GM23248 (cell line): ENCODE results near the gene SEPTIN2. TPM values are rescaled to one million over a fixed set of nuclear protein-coding genes. Genes with fewer than 3 reads are reported as not detected.
A peak's percentile ranks its signal among the peaks of the same experiment; 100 is the strongest.

Source experiments
- DNase-seq: peaks from one replicate; pipeline ENCODE4 v3.0.0-alpha.2; 2015
- H2AFZ ChIP-seq: fragments of 200-600 bp; sonication (generic); 2 replicates; pipeline ENCODE4 v1.6.1; 2016; ENCODE audit warnings: antibody characterized with exemption
- H3F3A ChIP-seq: fragments of 200-600 bp; sonication (generic); 2 replicates; pipeline ENCODE4 v1.6.1; 2016; ENCODE audit warnings: mild to moderate bottlenecking, antibody characterized with exemption, mixed run types; ENCODE audit not compliant: insufficient read depth
- H3K27ac ChIP-seq: fragments of 200-600 bp; sonication (generic); 2 replicates; pipeline ENCODE4 v1.5.1; 2016; ENCODE audit warnings: mild to moderate bottlenecking
- H3K27me3 ChIP-seq: fragments of 200-600 bp; sonication (generic); replicated peaks from 2 replicates; pipeline ENCODE4 v1.6.1; 2016; ENCODE audit warnings: mild to moderate bottlenecking; ENCODE audit not compliant: insufficient read depth
- H3K36me3 ChIP-seq: fragments of 200-600 bp; sonication (generic); 2 replicates; pipeline ENCODE4 v1.6.1; 2016; ENCODE audit warnings: low read depth, mild to moderate bottlenecking
- H3K4me1 ChIP-seq: fragments of 200-600 bp; sonication (generic); 2 replicates; pipeline ENCODE4 v1.6.1; 2016; ENCODE audit warnings: mild to moderate bottlenecking; ENCODE audit not compliant: insufficient read depth
- H3K4me2 ChIP-seq: fragments of 200-600 bp; sonication (generic); one replicate; pipeline ENCODE4 v1.6.1; 2016; ENCODE audit warnings: mild to moderate bottlenecking; ENCODE audit not compliant: unreplicated experiment
- H3K4me3 ChIP-seq: fragments of 200-600 bp; sonication (generic); 2 replicates; pipeline ENCODE4 v1.5.1; 2016; ENCODE audit warnings: mild to moderate bottlenecking
- H3K79me2 ChIP-seq: fragments of 200-600 bp; sonication (generic); 2 replicates; pipeline ENCODE4 v1.6.1; 2016; ENCODE audit warnings: mild to moderate bottlenecking; ENCODE audit not compliant: insufficient read depth
- H3K9ac ChIP-seq: fragments of 200-600 bp; sonication (generic); 2 replicates; pipeline ENCODE4 v1.6.1; 2016; ENCODE audit warnings: mild to moderate bottlenecking
- H3K9me2 ChIP-seq: fragments of 200-600 bp; sonication (generic); 2 replicates; pipeline ENCODE4 v1.6.1; 2016; ENCODE audit warnings: mixed run types, mild to moderate bottlenecking, moderate library complexity; ENCODE audit not compliant: insufficient read depth
- H3K9me3 ChIP-seq: fragments of 200-600 bp; sonication (generic); one replicate; pipeline ENCODE4 v1.6.1; 2017; ENCODE audit warnings: low read depth
- H4K20me1 ChIP-seq: fragments of 200-600 bp; sonication (generic); 2 replicates; pipeline ENCODE4 v1.6.0; 2016; ENCODE audit not compliant: insufficient read depth
- EZH2 ChIP-seq: fragments of 200-600 bp; sonication (generic); IDR thresholded peaks from 2 replicates; pipeline ENCODE4 v1.6.1; 2018; ENCODE audit warnings: antibody characterized with exemption, mild to moderate bottlenecking; ENCODE audit not compliant: insufficient read depth, poor library complexity, severe bottlenecking
- EZH2phosphoT487 ChIP-seq: fragments of 200-600 bp; sonication (generic); IDR thresholded peaks from 2 replicates; pipeline ENCODE4 v1.6.1; 2018; ENCODE audit warnings: antibody characterized with exemption, moderate library complexity, mild to moderate bottlenecking, low read depth; ENCODE audit not compliant: insufficient read depth
- WGBS, 2 experiments: methylation state at CpG; one replicate each; pipeline ENCODE4 v1.1.6; 2015 to 2017; ENCODE audit warnings: low lambda C conversion rate in 2 of 2, low coverage in 1 of 2; ENCODE audit errors: missing lambda C conversion rate in 2 of 2; 5-methylcytosine and 5-hydroxymethylcytosine counted together
- in situ Hi-C: fragments of 300-500 bp; cut with MboI; formaldehyde crosslinking; loops from 2 replicates; pipeline ENCODE4 v1.15.0; 2020
- polyA plus RNA-seq: library from polyadenylated mRNA; unstranded; fragments of >200 nt; fragmentation: Nextera tagmentation; extraction: Ambion mirVana; gene quantifications from 2 replicates; pipeline ENCODE4 v1.2.1, GENCODE V29; 2016
- total RNA-seq: library from RNA; depleted of rRNA; stranded (reverse); fragments of >200 nt; shearing (Covaris generic); gene quantifications from 2 replicates; pipeline ENCODE4 v1.2.3, GENCODE V29; 2014; rRNA removed

SEPTIN2 gene
- 480 and 499 TPM in 2 replicates for total RNA-seq
- 512 and 518 TPM in 2 replicates for polyA plus RNA-seq

- Histone ChIP-seq H3K27ac (peak within 1 kb of the TSS; percentile 98), H3K79me2 (peaks cover 90% of the 10 kb centered on the region), H3F3A (peaks cover 28% of the 10 kb centered on the region), H3K4me2 (peak within 1 kb of the TSS; percentile 100), H3K27me3 (no peaks in the 10 kb centered on the region), H3K4me3 (peak within 1 kb of the TSS; percentile 96), H3K9me2 (no peaks in the 10 kb centered on the region), H3K9ac (peak within 1 kb of the TSS; percentile 99), H3K9me3 (no peaks in the 10 kb centered on the region), H4K20me1 (peaks cover 31% of the 10 kb centered on the region), H3K36me3 (no peaks in the 10 kb centered on the region), H2AFZ (peak within 1 kb of the TSS; percentile 68), H3K4me1 (peaks cover 58% of the 10 kb centered on the region)
- in situ Hi-C loops, result no loop called here
- WGBS, 2 experiments, result 0 to 2% methylated on average over 46 to 74 of the region's 75 CpGs
- peak; percentile 77 for DNase-seq
- TF ChIP-seq EZH2 (no peak), EZH2phosphoT487 (no peak)
Observed at GRCh38 chr2:241315879-241316631, at the start of gene SEPTIN2. Gene SEPTIN2, plus strand, starts transcription at chr2:241315925. Its CDS starts 8,308 bp downstream, at chr2:241324233.

- Histone ChIP-seq H2AFZ (no peak overlapping the region), H3K4me2 (no peak overlapping the region), H3K9me2 (no peaks in the 10 kb centered on the region), H3K4me3 (no peak overlapping the region), H3K4me1 (peaks cover 30% of the 10 kb centered on the region), H3K36me3 (peaks cover 60% of the 10 kb centered on the region), H3K9ac (no peak overlapping the region), H4K20me1 (peaks cover 37% of the 10 kb centered on the region), H3K79me2 (peaks cover 99% of the 10 kb centered on the region), H3K27me3 (no peaks in the 10 kb centered on the region), H3K27ac (no peak overlapping the region), H3K9me3 (no peaks in the 10 kb centered on the region), H3F3A (peaks cover 32% of the 10 kb centered on the region)
- in situ Hi-C loops, result no loop called here
- TF ChIP-seq EZH2phosphoT487 (no peak), EZH2 (no peak)
- 70 to 74% methylated on average over 12 of the region's 12 CpGs for WGBS, 2 experiments
- DNase-seq, result no peak
Observed at GRCh38 chr2:241267249-241268067, 48.3 kb upstream of the SEPTIN2 start.

- Histone ChIP-seq H3K4me1 (peaks cover 34% of the 10 kb centered on the region), H3K9ac (peak overlapping the region; percentile 99), H3K4me2 (peak overlapping the region; percentile 98), H3K9me2 (no peaks in the 10 kb centered on the region), H3K79me2 (peaks cover 96% of the 10 kb centered on the region), H3K36me3 (peaks cover 52% of the 10 kb centered on the region), H2AFZ (no peak overlapping the region), H4K20me1 (peaks cover 37% of the 10 kb centered on the region), H3K27ac (peak overlapping the region; percentile 93), H3F3A (peaks cover 28% of the 10 kb centered on the region), H3K27me3 (no peaks in the 10 kb centered on the region), H3K9me3 (no peaks in the 10 kb centered on the region), H3K4me3 (0 out of 2 replicates have a peak overlapping the region, but pooled peaks have one; percentile 96)
- in situ Hi-C loops, result no loop called here
- no peak for DNase-seq
- TF ChIP-seq EZH2phosphoT487 (no peak), EZH2 (no peak)
- 66 to 72% methylated on average over 7 of the region's 7 CpGs for WGBS, 2 experiments
Observed at GRCh38 chr2:241268306-241268705, 47.4 kb upstream of the SEPTIN2 start.

GRCh38 chr2:241268716-241269445, 46.8 kb upstream of the SEPTIN2 start:
- Histone ChIP-seq H3K79me2 (peaks cover 96% of the 10 kb centered on the region), H3K9me2 (no peaks in the 10 kb centered on the region), H3K4me3 (peak overlapping the region; percentile 96), H3K36me3 (peaks cover 46% of the 10 kb centered on the region), H3K4me1 (peaks cover 36% of the 10 kb centered on the region), H4K20me1 (peaks cover 37% of the 10 kb centered on the region), H3K9me3 (no peaks in the 10 kb centered on the region), H3F3A (peaks cover 30% of the 10 kb centered on the region), H3K4me2 (peak overlapping the region; percentile 98), H3K9ac (peak overlapping the region; percentile 99), H2AFZ (no peak overlapping the region), H3K27me3 (no peaks in the 10 kb centered on the region), H3K27ac (peak overlapping the region; percentile 93)
- DNase-seq, result peak; percentile 83
- 54 to 58% methylated on average over 14 of the region's 14 CpGs for WGBS, 2 experiments
- TF ChIP-seq EZH2phosphoT487 (no peak), EZH2 (no peak)
- in situ Hi-C loops, result no loop called here
